ENCODE measurements around the gene CWC22.

CWC22 gene

GRCh38 chr2:179910735-179911113 lies 96.4 kb downstream of the CWC22 start:
- no peaks in the 10 kb centered on the region for H4K20me1 ChIP-seq
- no peak overlapping the region for H3K27ac ChIP-seq
- no peaks in the 10 kb centered on the region for H3K4me1 ChIP-seq
- TF ChIP-seq Cebpa-rat (IDR thresholded peaks at IDR 0.05), result no peak
- no peaks in the 10 kb centered on the region for H3K9me3 ChIP-seq
- H3K27me3 ChIP-seq, result no peaks in the 10 kb centered on the region
- no peak overlapping the region for H3K9ac ChIP-seq
- H3K4me2 ChIP-seq, result no peak overlapping the region
- H3K36me3 ChIP-seq, result no peaks in the 10 kb centered on the region
- no peak overlapping the region for H3K4me3 ChIP-seq

GRCh38 chr2:179909845-179910734 lies 97.0 kb downstream of the CWC22 start:
- no peaks in the 10 kb centered on the region for H3K4me1 ChIP-seq
- no peaks in the 10 kb centered on the region for H3K9me3 ChIP-seq
- no peak for TF ChIP-seq Cebpa-rat (IDR thresholded peaks at IDR 0.05)
- no peaks in the 10 kb centered on the region for H4K20me1 ChIP-seq
- no peaks in the 10 kb centered on the region for H3K27me3 ChIP-seq
- no peak overlapping the region for H3K4me3 ChIP-seq
- no peak overlapping the region for H3K9ac ChIP-seq
- no peak overlapping the region for H3K27ac ChIP-seq
- no peaks in the 10 kb centered on the region for H3K36me3 ChIP-seq
- no peak overlapping the region for H3K4me2 ChIP-seq

- no peaks in the 10 kb centered on the region for H3K4me1 ChIP-seq
- H4K20me1 ChIP-seq, result no peaks in the 10 kb centered on the region
- H3K36me3 ChIP-seq, result no peaks in the 10 kb centered on the region
- peaks cover 10% of the 10 kb centered on the region for H3K9me3 ChIP-seq
- no peak overlapping the region for H3K4me2 ChIP-seq
- H3K9ac ChIP-seq, result no peak overlapping the region
- H3K27ac ChIP-seq, result no peak overlapping the region
- H3K27me3 ChIP-seq, result no peaks in the 10 kb centered on the region
- TF ChIP-seq Cebpa-rat (IDR thresholded peaks at IDR 0.05), result no peak
- H3K4me3 ChIP-seq, result no peak overlapping the region
Observed at GRCh38 chr2:179900655-179901054, 106.4 kb downstream of the CWC22 start.

DNA sequence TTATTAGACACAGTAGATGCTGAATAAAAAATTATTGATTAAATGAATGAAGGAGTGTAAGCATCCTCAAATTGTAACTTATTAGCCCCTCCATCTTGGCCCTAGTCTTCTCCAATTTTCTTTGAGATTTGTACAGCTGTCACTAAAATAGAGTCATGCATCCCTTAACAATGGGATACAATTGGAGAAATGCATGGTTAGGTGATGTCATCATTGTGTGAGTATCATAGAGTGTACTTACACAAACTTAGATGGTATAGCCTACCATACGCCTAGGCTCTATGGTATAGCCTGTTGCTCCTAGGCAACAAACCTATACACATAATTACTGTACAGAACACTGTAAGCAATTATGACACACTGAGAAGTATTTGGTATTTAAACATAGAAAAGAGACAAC lies 107.4 kb downstream of the CWC22 start:
- Histone ChIP-seq H3K4me3 (no peak overlapping the region), H3K9ac (no peak overlapping the region), H4K20me1 (no peaks in the 10 kb centered on the region), H3K4me2 (no peak overlapping the region), H3K4me1 (no peaks in the 10 kb centered on the region), H3K36me3 (no peaks in the 10 kb centered on the region), H3K9me3 (peaks cover 10% of the 10 kb centered on the region), H3K27me3 (no peaks in the 10 kb centered on the region), H3K27ac (no peak overlapping the region)
- no peak for TF ChIP-seq Cebpa-rat (IDR thresholded peaks at IDR 0.05)

- no peak overlapping the region for H3K27ac ChIP-seq
- H3K4me3 ChIP-seq, result no peak overlapping the region
- no peak overlapping the region for H3K9ac ChIP-seq
- no peak overlapping the region for H3K4me2 ChIP-seq
- no peaks in the 10 kb centered on the region for H4K20me1 ChIP-seq
- H3K27me3 ChIP-seq, result no peaks in the 10 kb centered on the region
- TF ChIP-seq Cebpa-rat (IDR thresholded peaks at IDR 0.05), result no peak
- peaks cover 10% of the 10 kb centered on the region for H3K9me3 ChIP-seq
- H3K36me3 ChIP-seq, result no peaks in the 10 kb centered on the region
- H3K4me1 ChIP-seq, result no peaks in the 10 kb centered on the region
Observed at GRCh38 chr2:179898873-179899272, 108.2 kb downstream of the CWC22 start.
